HG03139 (cell line): Measurements from ENCODE around the gene MPHOSPH10.
A peak's percentile ranks its signal among the peaks of the same experiment; 100 is the strongest.
"Not testable (repeated sequence)": the region's sequence is repeated elsewhere in the genome, so short reads cannot be mapped to it uniquely, and the experiment has no call there.

Source experiments
- ATAC-seq: cut with Tn5 transposase; IDR thresholded peaks from one replicate; pipeline ENCODE4 v1.9.1; 2021; ENCODE audit not compliant: unreplicated experiment

MPHOSPH10 gene, protein sequence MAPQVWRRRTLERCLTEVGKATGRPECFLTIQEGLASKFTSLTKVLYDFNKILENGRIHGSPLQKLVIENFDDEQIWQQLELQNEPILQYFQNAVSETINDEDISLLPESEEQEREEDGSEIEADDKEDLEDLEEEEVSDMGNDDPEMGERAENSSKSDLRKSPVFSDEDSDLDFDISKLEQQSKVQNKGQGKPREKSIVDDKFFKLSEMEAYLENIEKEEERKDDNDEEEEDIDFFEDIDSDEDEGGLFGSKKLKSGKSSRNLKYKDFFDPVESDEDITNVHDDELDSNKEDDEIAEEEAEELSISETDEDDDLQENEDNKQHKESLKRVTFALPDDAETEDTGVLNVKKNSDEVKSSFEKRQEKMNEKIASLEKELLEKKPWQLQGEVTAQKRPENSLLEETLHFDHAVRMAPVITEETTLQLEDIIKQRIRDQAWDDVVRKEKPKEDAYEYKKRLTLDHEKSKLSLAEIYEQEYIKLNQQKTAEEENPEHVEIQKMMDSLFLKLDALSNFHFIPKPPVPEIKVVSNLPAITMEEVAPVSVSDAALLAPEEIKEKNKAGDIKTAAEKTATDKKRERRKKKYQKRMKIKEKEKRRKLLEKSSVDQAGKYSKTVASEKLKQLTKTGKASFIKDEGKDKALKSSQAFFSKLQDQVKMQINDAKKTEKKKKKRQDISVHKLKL

DNA sequence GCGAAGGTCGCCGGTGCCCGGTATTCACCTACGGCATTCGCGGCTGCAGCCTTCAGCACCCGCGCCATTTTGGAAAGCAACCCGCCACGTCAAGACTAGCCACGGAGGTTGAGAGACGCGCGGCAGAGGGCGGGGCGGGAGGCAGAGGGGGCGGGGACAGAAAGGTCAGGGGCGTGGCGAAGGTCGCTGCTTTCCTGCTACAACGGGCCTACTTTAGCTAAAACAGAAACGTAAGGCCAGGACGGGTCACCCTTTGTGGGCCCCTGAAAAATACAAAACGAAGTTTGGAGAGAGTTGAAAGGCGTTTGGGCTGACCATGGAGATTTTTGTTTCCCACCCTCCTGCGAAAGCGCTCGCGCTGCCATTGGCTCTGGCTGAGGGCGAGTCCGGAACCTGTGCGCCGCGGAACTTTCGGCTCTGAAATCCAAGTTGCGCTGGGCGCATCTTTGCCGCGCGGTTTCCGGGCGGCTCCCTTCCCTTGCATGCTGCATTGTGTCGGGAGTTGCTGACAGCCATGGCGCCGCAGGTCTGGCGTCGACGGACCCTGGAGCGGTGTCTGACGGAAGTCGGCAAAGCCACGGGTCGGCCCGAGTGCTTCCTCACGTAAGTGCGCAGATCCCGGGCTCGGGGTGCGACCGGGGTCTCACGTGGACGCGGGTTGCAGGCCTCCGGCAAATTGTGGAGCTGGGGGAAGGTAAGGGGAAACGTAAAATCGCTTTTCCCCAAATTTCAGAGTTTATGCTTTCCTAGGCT is at the start of gene MPHOSPH10, which contains the start of gene MCEE:
Gene MPHOSPH10 (plus strand): TSS at position 483 of the 753 bp plus-strand sequence. CDS start 32 bp downstream, at position 515.
Gene MCEE (minus strand): TSS at position 78 of the 753 bp plus-strand sequence. CDS start 10 bp downstream, at position 68.
- peak; percentile 89 for ATAC-seq

DNA sequence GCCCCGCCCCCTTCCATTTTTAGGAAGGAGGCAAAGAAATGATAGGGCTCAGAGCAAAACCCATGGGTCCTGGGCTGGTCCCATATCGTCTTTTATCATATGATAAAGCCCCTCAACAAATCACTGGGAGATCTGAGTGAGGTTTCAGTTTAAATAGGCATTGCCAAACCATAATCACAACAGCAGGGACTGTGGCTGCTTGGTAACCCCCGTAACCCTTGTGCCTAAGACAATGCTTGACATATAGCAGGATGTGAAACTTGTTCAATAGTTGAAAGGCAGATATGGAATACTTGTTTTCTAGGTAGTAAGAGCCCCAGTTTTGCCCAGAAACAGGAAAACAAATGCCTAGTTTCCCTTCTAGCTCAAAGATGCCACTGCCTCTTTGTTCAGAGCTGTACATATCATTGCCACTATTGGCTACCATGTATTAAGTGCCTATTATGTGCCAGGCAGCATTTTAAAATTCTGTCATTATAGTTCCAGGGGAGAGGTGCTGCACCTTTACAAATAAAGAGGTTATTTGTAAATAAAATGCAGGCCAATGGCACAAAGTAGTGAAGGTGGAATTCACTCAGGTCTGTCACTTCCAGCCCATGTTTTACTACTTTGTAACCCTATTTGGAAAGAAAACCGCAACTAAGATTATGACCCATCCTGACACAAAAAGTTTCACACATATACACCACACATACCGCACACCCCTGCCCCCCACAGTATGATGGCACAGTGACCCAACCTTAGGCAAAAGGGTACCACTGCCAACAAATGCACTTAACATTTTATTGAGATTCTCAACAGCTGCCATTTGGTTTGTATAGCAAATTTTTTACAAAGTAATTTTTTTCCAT is 47.8 kb upstream of the MPHOSPH10 start:
- peak; percentile 51 for ATAC-seq

DNA sequence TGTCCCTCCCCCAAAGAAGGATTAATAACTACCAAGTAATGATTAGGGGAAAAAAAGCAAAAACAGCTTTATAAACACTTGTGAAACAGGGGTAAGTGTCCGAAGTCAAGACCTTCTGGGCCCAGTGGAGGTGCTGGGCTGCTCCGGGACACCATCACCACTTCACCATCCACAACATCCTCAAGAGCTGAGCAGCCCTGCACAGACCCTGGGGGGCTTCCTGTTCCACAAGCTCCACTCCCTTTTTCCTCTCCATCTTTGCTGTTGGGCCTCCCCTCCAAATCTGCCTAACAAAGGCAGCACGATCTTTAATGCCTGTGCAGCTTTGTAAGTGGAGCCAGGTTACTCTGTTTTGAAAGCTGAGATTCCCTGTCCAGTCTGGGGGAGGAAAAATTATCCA is 47.1 kb upstream of the MPHOSPH10 start:
- ATAC-seq: not testable (repeated sequence)

DNA sequence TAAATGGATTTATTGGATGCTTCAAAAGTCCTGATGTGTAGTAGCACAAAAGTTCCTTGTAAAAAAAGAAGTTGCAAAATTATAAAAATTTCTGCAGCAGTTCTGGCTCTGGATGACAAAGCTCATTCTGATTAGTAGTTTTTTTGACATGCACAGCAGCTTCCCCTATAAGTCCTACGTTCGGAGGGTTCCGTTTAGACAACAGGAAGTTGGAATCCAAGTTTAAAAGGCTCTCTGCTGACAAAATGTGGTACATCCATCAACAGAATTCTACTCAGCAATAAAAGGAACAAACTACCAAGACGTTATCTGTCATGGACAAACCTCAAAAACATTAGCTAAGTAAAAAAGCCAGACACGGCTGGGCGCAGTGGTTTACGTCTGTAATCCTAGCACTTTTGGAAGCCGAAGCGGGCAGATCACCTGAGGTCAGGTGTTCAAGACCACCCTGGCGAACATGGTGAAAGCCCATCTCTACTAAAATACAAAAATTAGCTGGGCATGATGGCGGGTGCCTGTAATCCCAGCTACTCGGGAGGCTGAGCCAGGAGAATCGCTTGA is 46.6 kb upstream of the MPHOSPH10 start:
- ATAC-seq: not testable (repeated sequence)

DNA sequence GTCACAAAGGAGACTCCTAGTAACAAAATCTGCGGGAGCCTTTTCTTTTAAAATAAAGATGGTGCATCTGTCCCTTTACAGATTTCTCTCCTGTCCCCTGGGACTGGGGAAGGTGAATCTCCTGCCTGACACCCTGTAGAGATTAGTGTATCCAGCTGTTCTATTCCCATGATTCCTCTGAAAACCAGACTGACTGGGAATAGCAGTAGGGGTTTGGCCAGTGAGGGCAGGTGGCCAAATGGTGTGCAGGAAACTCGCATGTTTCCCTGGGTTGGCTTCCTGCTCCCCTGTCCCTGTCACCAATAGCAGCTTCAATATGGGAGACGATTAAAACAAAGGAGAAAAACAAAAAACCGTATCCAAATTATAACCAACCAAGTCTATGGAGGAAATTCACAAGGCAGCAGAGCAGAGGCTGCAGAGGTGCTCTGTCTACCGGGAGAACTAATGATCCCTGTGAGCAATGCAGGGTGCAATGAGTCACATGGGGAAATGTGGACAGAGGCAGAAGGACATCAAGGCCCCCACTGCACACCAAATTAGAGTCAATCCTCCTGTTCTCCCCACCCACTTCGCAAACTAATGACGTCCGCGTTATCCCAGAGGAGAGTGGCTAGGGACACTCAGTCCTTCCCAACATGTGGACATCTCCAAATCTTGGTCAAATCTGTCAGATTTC is 45.0 kb upstream of the MPHOSPH10 start:
- not testable (repeated sequence) for ATAC-seq

DNA sequence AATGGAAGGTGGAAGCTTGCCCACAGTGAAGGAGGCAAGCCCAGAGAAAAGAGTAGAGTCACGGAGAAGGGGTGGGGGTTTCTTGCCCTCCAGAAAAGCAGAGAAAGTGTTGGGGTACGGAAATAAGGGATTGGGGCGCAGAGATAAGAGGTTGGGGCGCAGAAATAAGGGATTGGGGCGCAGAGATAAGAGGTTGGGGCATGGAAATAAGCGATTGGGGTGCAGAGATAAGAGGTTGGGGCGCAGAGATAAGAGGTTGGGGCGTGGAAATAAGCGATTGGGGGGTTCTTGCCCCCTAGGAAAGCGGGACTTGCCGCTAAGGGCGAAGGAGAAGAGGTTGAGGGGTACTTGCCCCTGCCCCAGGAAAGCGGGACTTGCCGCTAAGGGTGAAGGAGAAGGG is 41.0 kb upstream of the MPHOSPH10 start:
- not testable (repeated sequence) for ATAC-seq

DNA sequence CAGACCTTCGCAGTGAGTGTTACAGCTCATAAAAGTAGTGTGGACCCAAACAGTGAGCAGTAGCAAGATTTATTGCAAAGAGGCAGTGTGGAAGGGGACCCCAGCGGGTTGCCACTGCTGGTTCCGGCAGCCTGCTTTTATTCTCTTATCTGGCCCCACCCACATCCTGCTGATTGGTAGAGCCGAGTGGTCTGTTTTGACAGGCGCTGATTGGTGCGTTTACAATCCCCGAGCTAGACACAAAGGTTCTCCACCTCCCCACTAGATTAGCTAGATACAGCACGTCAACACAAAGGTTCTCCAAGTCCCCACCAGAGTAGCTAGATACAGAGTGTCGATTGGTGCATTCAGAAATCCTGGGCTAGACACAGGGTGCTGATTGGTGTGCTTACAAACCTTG is 38.6 kb upstream of the MPHOSPH10 start:
- ATAC-seq: not testable (repeated sequence)

DNA sequence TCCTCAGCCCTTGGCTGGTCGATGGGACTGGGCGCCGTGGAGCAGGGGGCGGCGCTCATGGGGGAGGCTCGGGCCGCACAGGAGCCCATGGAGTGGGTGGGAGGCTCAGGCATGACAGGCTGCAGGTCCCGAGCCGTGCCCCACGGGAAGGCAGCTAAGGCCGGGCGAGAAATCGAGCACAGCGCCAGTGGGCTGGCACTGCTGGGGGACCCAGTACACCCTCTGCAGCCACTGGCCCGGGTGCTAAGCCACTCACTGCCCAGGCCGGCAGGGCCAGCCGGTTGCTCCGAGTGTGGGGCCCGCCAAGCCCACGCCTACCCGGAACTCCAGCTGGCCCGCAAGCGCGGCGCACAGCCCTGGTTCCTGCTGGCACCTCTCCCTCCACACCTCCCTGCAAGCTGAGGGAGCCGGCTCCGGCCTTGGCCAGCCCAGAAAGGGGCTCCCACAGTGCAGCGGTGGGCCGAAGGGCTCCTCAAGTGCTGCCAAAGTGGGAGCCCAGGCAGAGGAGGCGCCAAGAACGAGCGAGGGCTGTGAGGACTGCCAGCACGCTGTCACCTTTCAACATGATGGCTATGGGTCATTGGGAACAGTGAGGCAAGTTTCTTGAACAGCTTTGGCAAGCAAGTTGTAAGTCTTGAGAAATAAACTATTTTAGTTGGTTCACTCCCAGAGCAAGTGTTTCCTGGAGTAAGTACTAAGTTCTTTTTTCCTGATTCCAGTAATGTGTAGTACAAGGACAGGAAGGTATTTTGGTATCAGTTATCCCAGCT is 37.8 kb upstream of the MPHOSPH10 start:
- not testable (repeated sequence) for ATAC-seq

DNA sequence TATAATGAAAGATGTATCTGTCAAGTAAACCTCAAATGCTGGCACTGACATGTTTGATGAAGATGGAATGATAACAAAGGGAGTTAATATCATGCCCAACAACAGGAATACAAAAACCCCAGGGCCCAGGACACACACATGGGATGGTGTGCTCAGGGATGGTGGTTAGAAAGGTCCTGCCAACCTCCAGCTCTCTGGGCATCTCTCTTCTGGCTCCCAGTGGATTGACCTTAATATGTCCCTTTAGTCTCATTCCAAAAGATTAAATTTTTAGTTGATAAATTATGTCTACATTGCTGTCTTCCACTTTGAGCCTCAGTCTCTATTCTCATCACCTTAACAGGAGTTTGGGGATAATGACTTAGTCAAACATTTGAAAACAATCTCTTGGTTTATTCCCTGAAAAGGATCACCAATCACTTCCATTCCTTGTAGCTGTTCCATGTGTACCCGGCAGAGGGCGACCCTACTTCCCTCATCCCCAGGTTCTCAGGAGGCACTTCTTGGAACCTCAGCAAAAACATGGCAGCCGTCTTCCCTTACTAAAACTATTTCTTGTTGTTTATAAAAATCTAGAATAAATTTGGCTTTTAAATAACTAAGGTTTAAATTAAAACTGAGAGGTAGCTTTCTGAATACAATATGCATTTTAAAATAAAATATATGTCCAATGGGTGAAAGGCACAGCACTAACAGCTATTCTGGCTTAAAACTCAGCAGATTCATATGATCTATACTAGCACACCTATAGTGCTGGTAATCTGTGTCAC is 30.1 kb upstream of the MPHOSPH10 start:
- no peak for ATAC-seq

DNA sequence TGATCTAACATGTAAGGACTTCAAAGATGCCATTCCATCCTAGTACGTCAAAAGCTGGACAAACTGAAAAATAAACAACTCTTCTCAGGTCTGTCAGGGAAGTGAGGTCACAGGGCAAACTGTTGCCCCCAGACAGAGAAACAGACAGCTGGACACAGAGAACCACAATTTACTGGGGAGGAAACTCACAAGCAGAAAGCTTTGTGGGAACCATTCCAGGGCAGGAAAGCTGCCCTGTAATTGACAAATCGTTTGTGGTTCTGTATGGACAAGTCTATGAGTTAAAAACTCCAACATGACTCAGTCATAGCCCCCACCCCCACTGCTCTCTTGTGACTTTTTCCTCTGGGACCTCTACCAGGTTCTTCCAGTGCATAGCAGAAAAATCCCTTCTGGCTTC is 28.8 kb upstream of the MPHOSPH10 start:
- no peak for ATAC-seq

DNA sequence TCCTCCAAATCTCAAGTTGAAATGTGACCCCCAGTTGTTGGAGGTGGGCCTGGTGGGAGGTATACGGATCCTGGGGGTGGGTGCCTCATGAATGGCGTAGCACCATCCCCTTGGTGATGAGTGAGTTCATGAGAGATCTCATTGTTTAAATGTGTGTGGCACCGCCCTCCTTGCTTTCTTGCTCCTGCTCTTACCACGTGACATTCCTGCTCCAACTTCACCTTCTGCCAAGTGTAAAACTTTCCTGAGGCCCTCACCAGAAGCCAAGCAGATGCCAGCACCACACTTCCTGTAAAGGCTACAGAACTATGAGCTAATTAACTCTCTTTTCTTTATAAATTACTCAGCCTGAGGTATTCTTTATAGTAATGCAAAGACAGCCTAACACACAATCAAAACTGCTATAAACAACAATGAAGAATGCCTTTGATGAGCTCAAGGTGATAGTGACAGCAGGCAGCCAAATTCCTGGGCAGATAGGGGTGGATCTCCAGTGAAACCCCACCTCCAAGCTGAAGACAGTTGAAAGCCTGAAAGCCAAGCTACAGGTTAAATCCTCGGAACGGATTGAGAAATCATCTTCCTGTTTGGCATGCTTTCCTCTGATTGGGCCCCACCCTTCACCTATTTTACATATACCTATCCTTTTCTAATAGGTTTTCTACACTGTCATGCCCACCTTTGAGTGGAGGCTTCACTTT is 27.3 kb upstream of the MPHOSPH10 start:
- no peak for ATAC-seq

DNA sequence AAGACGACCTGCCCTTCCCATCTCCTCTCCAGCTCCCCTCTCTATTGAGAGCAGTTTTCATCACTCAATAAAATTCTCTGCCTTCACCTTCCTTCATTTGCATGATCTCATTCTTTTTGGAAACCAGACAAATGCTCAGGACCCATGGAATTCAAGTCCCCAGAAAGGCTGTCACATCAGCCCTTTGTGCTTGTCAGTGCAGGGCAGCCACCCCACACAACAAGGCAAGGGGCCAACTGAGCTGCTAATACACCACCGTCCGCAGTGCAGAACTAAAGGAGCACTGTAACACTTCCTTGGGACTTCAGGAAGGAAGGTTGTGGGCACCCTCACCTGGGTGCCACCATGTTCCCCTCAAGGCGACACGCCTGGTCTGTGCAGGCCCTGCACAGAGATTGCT is 26.6 kb upstream of the MPHOSPH10 start:
- no peak for ATAC-seq

DNA sequence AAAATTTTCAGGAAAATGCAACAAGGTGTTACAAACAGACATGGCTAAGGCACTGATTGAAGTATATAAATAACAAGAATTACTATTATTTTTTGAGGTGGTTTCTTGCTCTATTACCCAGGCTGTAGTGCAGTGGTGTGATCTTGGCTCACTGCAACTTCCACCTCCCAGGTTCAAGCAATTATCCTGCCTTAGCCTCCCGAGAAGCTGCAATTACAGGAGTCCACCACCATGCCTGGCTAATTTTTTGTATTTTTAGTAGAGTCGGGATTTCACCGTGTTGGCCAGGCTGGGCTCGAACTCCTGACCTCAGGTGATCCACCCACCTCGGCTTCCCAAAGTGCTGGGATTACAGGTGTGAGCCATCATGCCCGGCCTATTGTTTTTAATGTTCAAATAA is 24.0 kb upstream of the MPHOSPH10 start:
- ATAC-seq: not testable (repeated sequence)

DNA sequence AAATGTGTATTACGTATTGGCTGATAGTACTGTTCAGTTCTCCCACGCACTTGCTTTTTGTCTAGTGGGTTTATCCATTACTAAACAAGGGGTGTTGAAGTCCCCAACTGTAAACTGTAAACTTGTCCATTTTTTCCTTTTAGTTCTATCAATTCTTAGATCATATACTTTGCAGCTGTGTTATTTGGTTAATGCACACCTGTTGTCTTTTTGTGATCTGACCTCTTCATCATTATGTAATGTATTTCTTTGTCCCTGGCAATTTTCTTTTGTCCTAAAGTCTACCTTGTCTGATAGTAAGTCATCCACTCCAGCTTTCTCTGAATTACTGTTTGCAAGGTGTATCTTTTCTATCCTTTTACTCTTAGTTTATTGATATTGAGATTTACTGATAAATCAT is 22.3 kb upstream of the MPHOSPH10 start:
- ATAC-seq: no peak

DNA sequence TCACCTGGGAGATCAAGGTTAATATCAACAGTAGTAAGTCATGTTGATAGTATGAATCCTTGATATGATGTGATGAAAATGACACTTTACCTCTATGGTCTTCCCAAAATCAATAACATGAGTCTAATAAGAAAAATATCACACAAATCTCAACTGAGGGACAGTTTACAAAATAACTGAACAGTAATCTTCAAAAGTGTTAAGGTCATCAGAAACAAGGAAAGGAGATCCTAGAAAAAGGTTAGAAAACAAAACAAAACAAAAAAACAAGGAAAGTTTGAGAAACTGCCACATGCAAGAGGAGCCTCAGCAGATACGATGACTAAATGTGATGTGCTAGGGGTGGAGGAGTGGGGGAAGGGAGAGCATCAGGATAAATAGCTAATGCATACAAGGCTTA is 16.6 kb upstream of the MPHOSPH10 start:
- ATAC-seq: no peak

DNA sequence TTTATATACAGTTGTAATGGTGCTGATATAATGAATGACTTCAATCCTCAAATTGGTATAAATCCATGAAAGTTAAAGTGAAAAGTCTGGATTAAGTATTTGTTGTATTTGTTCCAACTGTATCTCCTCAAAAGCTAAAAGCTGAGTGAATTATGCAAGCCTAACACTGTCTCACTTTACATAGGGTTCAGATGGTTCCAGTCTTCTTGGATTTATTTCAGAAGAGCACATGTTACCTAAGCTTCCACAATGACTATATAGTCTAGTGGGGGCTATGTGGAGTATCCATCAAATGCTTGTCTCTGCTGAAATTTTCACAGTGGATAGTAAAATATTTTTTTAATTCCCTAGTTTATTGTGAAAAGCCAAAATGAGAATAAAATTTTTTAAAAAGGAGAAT is 13.4 kb upstream of the MPHOSPH10 start:
- no peak for ATAC-seq

DNA sequence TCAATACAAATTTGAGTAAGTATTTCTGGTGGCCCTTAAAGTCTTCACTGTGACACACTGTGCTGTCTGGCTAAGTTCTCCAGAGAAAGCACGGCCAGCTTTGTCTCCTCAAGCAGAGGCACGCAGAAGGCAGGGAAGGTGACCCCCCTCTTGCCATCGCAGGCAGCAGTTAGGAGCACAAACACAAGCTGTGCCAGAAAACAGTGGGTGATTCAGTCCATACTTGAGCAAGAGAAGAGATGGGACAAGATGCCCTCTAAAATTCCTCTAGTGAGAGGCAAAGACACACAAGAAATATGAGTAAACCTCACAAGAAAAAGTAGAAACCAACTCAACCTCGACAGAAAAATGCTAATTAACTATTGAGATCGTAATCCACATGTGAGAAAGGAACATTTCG is 10.2 kb upstream of the MPHOSPH10 start:
- no peak for ATAC-seq

DNA sequence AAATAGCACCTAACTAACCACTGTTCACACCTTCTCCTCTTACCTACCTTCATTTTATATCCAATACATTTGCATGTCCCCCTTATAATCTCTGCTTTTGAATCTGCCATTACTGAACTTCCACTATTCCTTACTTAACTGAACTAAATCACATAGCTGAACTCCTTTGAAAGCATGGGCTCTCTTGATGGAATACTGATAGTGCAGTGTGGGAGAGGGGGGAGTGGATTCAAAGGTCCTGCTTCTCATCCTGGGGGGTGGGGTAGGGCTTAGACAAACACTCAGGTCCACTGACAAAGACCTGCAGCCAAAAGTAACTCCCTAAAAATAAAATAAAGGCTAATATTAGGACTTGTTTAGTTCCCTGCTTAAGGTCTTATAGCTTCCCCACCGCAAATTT is 9.0 kb upstream of the MPHOSPH10 start:
- no peak for ATAC-seq
